AG09309 (cell line): ENCODE data around the gene CACNG8.

Experiments used
- DNase-seq: peaks from one replicate; pipeline ENCODE4 v3.0.0-alpha.2; 2010; ENCODE audit warnings: low read depth
- H3K4me3 ChIP-seq: 2 replicates; pipeline ENCODE4 v1.5.1; 2011; ENCODE audit warnings: mild to moderate bottlenecking, low read depth, low read length, moderate library complexity; ENCODE audit not compliant: control insufficient read depth
- CTCF ChIP-seq: IDR thresholded peaks from 2 replicates; pipeline ENCODE4 v1.5.1; 2011; ENCODE audit warnings: mild to moderate bottlenecking, low read depth, low read length, inconsistent platforms; ENCODE audit not compliant: insufficient read depth, control insufficient read depth; ENCODE audit errors: missing control alignments

The CACNG8 gene

GRCh38 chr19:53951436-53951835 lies 11.3 kb upstream of the CACNG8 start:
- H3K4me3 ChIP-seq: no peak overlapping the region
- DNase-seq: no peak
- TF ChIP-seq CTCF: no peak

- H3K4me3 ChIP-seq: no peak overlapping the region
- no peak for TF ChIP-seq CTCF
- no peak for DNase-seq
Measured at GRCh38 chr19:53951947-53952346, 10.8 kb upstream of the CACNG8 start.

GRCh38 chr19:53953383-53953782 lies 9.4 kb upstream of the CACNG8 start:
- TF ChIP-seq CTCF: no peak
- DNase-seq: no peak
- H3K4me3 ChIP-seq: no peak overlapping the region

DNA sequence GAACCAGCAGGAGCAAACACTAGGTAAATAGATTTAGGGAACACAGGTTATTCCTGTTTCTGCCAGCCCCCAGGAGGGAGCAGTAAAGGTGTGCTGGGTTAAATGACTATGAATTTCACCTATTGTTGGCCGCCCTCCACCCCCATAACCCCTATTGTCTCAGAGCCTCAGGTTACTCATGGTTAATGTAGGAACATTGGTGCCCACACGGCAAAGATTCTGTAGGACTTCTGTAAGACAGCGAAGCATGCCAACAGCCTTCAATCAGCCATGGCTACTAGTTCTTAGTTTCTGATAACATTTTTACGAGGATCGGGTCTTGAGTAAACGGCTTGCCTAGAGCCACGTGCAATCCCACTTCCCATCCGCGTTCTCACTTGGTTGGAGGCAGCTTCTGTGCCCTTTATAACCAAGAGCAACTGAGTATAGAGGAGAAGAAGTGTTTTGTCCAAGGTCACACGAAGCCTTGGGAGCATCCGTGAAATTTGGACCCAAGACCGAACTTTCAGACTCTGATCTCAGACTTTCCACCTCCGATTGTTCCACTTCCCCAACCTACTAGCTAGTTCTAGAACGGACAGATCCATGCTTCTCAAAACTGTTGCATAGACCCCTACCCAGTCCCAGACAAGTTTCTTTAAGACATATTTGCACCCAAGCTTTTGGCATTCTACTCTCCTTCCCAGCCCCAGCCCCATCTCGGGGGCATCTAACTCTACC lies 5.1 kb upstream of the CACNG8 start:
- DNase-seq: no peak
- TF ChIP-seq CTCF: no peak
- H3K4me3 ChIP-seq: no peak overlapping the region

DNA sequence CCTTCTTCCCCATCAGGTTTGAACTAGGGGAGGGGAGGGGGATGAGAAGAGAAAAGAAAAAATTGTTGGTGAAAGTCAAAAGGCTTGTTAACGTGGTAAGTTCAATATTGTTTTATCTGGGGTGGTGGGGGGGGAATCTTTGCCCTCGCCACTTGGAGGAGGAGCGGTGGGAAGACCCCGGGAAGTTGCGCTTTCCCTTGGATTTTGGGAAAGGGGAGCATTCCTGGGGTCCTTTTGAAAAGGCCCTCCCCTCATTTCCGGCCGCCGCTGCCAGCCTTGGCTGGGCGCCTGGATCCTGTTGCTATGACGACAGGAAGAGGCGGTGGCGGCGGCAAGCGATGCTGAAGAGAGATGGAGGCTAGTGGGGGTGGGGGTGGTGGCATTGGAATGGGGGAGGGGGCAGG lies 4.6 kb upstream of the CACNG8 start:
- no peak overlapping the region for H3K4me3 ChIP-seq
- no peak for DNase-seq
- TF ChIP-seq CTCF: no peak

DNA sequence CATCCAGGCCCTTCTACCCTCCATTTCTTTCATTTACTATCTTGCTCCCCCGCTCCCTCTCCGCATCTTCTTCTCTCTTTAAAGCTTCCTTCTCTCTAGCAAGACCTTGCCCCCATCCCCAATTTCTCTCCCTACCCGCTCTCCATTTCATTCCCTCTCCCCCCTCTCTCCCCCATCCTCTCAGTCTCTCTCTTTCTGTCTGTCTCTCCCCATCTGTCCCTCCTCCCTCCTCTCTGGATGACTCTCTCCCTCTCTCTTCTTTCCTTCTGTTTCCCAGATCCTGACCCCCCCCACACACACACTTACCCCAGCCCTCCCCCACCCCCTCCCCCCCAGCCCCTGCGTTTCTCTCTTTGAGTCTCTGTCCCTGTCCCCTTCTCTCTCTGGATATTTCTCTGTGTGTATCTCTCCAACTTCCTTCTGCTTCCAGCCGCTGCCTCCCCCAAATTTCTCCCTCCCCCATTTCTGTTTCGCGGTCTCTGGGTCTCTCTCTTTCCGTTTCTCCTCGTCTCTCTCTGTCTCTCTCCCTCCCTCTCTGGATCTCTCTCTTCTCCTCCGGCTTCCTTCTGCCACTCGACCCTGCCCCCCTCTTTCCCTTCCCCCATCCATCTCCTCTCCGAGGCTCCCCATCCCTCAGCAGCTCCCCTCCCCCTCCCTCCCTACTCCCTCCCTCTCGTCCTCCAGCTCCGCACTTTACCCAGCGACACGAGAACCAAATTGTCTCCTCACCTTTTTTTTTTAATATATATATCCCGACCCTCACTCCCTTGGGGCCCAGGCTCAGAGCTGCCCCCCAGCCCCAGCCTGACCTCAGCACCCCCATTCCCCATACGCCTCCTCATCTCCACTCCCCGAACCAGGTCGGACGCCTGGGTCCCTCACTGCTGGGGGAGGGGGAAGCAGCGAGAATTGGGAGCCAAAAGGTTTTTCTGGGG lies 3.6 kb upstream of the CACNG8 start:
- no peak overlapping the region for H3K4me3 ChIP-seq
- DNase-seq: no peak
- TF ChIP-seq CTCF: no peak
